Measurements from ENCODE around the gene NARS2.

DNA sequence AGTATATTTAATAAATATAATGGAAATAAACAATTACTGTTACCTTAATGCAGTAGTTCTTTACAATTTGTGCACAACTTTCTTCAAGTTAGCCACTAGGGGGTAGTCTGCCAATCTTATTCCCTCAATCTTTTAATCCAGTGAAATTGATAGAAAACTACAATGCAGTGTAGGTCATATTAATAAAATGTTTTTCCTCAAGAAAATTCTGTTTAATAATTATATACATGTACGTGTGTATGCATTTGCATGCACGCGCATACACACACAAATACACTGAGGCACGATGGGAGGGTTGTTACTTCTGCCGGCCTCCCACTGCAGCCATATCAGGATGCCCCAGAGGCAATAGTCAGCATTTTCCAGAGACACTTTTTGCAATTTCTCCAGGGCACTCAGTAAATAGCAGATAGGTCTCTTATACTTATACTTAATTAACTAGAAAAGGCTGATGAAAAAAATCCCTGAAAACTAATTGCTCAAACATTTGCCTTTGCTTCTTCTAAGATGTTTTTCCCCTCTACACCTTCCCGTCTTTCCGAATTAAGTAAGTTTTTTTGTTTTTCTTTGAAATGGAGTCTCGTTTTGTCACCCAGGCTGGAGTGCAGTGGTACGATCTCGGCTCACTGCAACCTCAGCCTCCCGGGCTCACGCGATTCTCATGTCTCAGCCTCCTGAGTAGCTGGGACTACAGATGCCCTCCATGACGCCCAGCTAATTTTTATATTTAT is 160.2 kb downstream of the NARS2 start:
- TF ChIP-seq CTCF (IDR thresholded peaks at IDR 0.05; ENCODE audit: low read depth, low read length) = peak; percentile 54
- TF ChIP-seq POLR2A (IDR thresholded peaks at IDR 0.05; ENCODE audit: extremely low read depth, insufficient read length) = no peak
- TF ChIP-seq, protein P1, sequence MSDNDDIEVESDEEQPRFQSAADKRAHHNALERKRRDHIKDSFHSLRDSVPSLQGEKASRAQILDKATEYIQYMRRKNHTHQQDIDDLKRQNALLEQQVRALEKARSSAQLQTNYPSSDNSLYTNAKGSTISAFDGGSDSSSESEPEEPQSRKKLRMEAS (IDR thresholded peaks at IDR 0.05; ENCODE audit: low read depth, low read length) = no peak

Measured in NB4 (cell line).